HG03439 (cell line): ENCODE data around the gene ARL14.

Experiments
- ATAC-seq: cut with Tn5 transposase; IDR thresholded peaks from one replicate; pipeline ENCODE4 v1.9.1; 2021; ENCODE audit warnings: mild to moderate bottlenecking, moderate library complexity; ENCODE audit not compliant: unreplicated experiment

The ARL14 gene

GRCh38 chr3:160719710-160720109 is 42.8 kb downstream of the ARL14 start:
- no peak for ATAC-seq

GRCh38 chr3:160720123-160720746 is 43.3 kb downstream of the ARL14 start:
- ATAC-seq = no peak

DNA sequence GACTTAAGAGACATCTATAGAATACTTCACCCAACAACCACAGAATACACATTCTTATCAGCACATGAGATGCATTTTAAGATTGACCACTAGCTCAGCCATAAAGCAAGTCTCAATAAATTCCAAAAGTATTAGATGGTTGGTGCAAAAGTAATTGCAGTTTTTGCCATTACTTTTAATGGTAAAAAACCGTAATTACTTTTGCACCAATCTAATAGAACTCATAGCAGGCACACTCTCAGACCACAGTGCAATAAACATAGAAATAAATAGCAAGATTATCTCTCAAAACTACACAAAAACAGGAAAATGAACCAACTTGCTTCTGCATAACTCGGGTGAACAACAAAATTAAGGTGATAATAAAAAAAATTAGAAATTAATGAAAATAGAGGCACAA is 45.4 kb downstream of the ARL14 start:
- no peak for ATAC-seq

DNA sequence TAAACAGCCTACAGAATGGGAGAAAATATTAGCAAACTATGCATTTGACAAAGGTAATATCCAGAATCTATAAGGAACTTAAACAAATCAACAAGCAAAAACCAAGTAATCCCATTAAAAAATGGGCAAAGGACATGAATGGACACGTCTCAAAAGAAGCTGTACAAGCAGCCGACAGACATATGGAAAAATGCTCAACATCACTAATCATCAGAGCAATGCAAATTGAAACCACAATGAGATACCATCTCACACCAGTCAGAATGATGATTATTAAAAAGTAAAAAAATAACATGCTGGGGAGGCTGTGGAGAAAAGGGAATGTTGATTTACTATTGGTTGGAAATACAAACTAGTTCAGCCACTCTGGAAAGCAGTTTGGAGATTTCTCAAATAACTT is 48.4 kb downstream of the ARL14 start:
- ATAC-seq = no peak
